ENCODE results near the gene ACTR2.

DNA sequence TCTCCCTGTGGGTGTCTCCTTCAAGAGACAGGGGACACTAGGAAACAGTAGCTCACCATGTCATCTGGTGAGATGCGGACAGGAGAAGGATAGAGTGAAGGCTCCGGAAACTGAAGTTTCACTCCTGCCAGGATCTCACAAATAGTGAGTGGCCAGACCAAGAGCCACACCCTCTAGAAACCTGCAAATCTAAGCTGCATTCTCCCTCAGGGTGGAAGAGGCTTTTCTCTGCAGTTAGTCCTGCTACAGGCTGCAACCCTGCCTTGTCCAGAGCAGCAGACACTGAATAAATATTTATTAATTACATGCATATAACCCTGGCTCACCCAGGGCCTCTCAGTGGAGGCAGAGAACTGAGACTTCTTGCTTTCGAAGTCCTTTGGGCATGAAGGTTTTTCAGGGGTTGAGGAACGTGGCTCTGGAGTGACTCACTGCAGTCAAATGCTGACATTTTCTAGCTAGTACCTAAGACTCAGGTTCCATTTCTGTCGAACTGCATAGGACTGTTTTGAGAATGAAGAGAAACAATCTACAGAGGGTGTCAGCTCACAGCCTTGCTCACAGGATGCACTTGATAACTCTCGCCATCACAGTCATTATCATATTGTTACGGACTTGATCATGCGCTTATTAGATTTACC, 87.3 kb downstream of the ACTR2 start:
- TF ChIP-seq, protein P1, sequence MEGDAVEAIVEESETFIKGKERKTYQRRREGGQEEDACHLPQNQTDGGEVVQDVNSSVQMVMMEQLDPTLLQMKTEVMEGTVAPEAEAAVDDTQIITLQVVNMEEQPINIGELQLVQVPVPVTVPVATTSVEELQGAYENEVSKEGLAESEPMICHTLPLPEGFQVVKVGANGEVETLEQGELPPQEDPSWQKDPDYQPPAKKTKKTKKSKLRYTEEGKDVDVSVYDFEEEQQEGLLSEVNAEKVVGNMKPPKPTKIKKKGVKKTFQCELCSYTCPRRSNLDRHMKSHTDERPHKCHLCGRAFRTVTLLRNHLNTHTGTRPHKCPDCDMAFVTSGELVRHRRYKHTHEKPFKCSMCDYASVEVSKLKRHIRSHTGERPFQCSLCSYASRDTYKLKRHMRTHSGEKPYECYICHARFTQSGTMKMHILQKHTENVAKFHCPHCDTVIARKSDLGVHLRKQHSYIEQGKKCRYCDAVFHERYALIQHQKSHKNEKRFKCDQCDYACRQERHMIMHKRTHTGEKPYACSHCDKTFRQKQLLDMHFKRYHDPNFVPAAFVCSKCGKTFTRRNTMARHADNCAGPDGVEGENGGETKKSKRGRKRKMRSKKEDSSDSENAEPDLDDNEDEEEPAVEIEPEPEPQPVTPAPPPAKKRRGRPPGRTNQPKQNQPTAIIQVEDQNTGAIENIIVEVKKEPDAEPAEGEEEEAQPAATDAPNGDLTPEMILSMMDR (IDR thresholded peaks at IDR 0.05): no peak
- no peak for TF ChIP-seq POLR2A (IDR thresholded peaks at IDR 0.05)

Data from right lobe of liver (tissue), 4 donors.